MG63 (cell line): ENCODE results near the gene CFAP53. TPM values are rescaled to one million over a fixed set of nuclear protein-coding genes. Genes with fewer than 3 reads are reported as not detected.

ENCODE experiments used
- DNase-seq: peaks from one replicate; pipeline ENCODE4 v3.0.0-alpha.2; 2020
- H3K27me3 ChIP-seq: fragments of 250-450 bp; sonication (Bioruptor Pico); 2 replicates; pipeline ENCODE4 v1.5.1; 2020; ENCODE audit warnings: mild to moderate bottlenecking, moderate library complexity
- H3K36me3 ChIP-seq: fragments of 250-450 bp; sonication (Bioruptor Pico); 2 replicates; pipeline ENCODE4 v1.5.1; 2020; ENCODE audit warnings: mild to moderate bottlenecking, moderate library complexity
- H3K4me3 ChIP-seq: fragments of 250-450 bp; sonication (Bioruptor Pico); 2 replicates; pipeline ENCODE4 v1.5.1; 2020; ENCODE audit warnings: mild to moderate bottlenecking, moderate library complexity
- H3K9me3 ChIP-seq: fragments of 250-450 bp; sonication (Bioruptor Pico); 2 replicates; pipeline ENCODE4 v1.5.1; 2020; ENCODE audit warnings: mild to moderate bottlenecking, moderate library complexity
- total RNA-seq: library from RNA; depleted of rRNA; stranded (reverse); fragments of >200 nt; shearing (Covaris generic); gene quantifications from 2 replicates; pipeline ENCODE4 v1.2.3, GENCODE V29; 2014; ENCODE audit warnings: low replicate concordance; rRNA removed

CFAP53 gene
- total RNA-seq, 1 experiment from 2014 or later: not detected

- DNase-seq: no peak
- H3K27me3 ChIP-seq: peaks cover 14% of the 10 kb centered on the region
- no peaks in the 10 kb centered on the region for H3K9me3 ChIP-seq
- no peaks in the 10 kb centered on the region for H3K36me3 ChIP-seq
- no peak overlapping the region for H3K4me3 ChIP-seq
Measured at GRCh38 chr18:50192995-50193795, 73.1 kb downstream of the CFAP53 start.

- no peaks in the 10 kb centered on the region for H3K36me3 ChIP-seq
- H3K9me3 ChIP-seq: no peaks in the 10 kb centered on the region
- no peak for DNase-seq
- no peak overlapping the region for H3K4me3 ChIP-seq
- H3K27me3 ChIP-seq: peaks cover 14% of the 10 kb centered on the region
Measured at GRCh38 chr18:50190926-50191325, 75.4 kb downstream of the CFAP53 start.

GRCh38 chr18:50190236-50190635 is 76.1 kb downstream of the CFAP53 start:
- Histone ChIP-seq H3K36me3 (no peaks in the 10 kb centered on the region), H3K4me3 (no peak overlapping the region), H3K9me3 (no peaks in the 10 kb centered on the region), H3K27me3 (peaks cover 11% of the 10 kb centered on the region)
- DNase-seq: peak; percentile 37

DNA sequence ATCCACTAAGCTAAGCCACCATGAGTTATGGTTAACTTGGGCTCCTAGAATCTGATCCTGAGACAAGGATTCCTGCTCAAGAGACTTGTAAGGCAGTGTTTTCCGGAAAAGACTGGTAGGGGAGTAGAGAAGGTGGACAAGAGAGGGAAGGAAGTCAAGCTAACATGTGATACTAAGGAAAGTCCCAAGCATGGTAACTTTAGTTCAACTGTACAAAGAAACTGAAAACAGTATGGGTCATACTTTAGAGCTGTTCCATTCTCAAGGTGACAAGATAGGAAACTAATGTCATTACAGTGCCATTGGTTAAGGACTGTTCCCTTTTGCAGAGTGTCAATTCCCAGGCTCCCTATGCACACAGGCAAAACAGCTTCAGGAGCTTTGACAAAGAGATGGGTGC is 77.1 kb downstream of the CFAP53 start:
- Histone ChIP-seq H3K9me3 (no peaks in the 10 kb centered on the region), H3K27me3 (peaks cover 8% of the 10 kb centered on the region), H3K36me3 (no peaks in the 10 kb centered on the region), H3K4me3 (no peak overlapping the region)
- no peak for DNase-seq

- no peak for DNase-seq
- no peak overlapping the region for H3K4me3 ChIP-seq
- H3K27me3 ChIP-seq: peaks cover 3% of the 10 kb centered on the region; the same call in 1 of the 2 replicates
- H3K9me3 ChIP-seq: no peaks in the 10 kb centered on the region
- H3K36me3 ChIP-seq: no peaks in the 10 kb centered on the region
Measured at GRCh38 chr18:50188652-50189051, 77.6 kb downstream of the CFAP53 start.

GRCh38 chr18:50187659-50188058 is 78.6 kb downstream of the CFAP53 start:
- H3K4me3 ChIP-seq: no peak overlapping the region

DNA sequence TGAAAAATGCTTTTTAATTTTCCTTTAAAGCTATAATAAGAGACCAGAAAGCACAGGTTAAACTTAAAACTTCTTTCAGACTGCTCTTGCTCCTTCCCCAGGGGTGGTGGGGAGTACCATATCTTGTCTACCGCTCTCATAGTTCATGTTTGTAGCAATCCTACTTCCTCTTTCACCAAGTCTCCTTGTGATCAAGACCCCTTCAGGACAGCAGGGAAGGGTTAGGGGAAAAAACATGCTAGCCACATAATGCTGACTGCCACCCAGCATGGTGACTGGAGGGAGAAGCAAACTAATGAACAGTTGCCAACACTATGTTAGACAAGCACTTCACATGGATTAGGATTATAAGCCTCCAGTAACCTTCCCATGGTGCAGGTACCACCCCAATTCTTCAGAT is 79.9 kb downstream of the CFAP53 start:
- Histone ChIP-seq H3K4me3 (no peak overlapping the region), H3K27me3 (no peaks in the 10 kb centered on the region), H3K36me3 (no peaks in the 10 kb centered on the region), H3K9me3 (no peaks in the 10 kb centered on the region)
- no peak for DNase-seq

More at GRCh38 chr18:50187659-50188058, 78.6 kb downstream of the CFAP53 start:
- Histone ChIP-seq H3K36me3 (no peaks in the 10 kb centered on the region), H3K27me3 (no peaks in the 10 kb centered on the region), H3K9me3 (no peaks in the 10 kb centered on the region)
- no peak for DNase-seq

DNA sequence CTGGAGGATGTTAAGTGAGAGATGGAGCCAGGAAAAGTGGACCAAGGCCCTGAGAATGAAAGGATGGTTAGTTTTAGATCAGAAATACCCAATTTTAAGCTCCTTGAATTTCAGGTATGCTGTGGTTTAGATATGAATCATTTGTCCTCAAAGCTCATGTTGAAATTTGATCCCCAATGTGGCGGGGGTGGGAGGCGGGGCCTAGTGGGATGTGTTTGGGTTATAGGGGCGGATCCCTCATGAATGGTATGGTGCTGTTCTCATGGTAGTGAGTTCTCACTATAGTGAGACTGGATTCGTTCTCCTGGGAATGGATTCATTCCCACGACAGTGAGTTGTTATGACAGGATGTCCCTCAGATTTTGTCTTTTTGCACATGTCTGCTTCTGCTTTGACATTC is 82.7 kb downstream of the CFAP53 start:
- no peak for DNase-seq
- Histone ChIP-seq H3K27me3 (no peaks in the 10 kb centered on the region), H3K4me3 (no peak overlapping the region), H3K36me3 (no peaks in the 10 kb centered on the region), H3K9me3 (no peaks in the 10 kb centered on the region)

DNA sequence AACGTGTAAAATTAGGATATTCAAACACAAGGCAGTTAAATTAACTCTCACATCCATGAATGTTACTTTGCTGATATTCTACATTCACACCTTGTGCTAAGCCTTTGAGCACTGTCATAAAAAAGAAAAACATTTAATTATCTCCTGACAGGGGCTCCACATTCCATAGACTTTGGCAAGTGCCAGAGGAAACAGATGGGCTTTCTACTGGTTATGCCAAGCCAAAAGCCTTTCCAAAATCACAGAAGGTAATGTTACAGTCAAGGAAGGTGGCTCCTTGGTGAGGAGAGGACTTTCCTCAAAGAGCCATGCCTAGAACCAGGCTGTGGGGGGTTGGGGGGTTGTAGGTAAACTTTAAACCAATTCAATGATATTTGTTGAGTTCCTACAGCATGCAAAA is 83.8 kb downstream of the CFAP53 start:
- no peaks in the 10 kb centered on the region for H3K9me3 ChIP-seq
- H3K27me3 ChIP-seq: no peaks in the 10 kb centered on the region
- no peaks in the 10 kb centered on the region for H3K36me3 ChIP-seq
- no peak overlapping the region for H3K4me3 ChIP-seq
- DNase-seq: no peak

GRCh38 chr18:50181590-50181989 is 84.7 kb downstream of the CFAP53 start:
- H3K36me3 ChIP-seq: no peaks in the 10 kb centered on the region
- no peaks in the 10 kb centered on the region for H3K27me3 ChIP-seq
- no peaks in the 10 kb centered on the region for H3K9me3 ChIP-seq
- no peak for DNase-seq
- H3K4me3 ChIP-seq: no peak overlapping the region

DNA sequence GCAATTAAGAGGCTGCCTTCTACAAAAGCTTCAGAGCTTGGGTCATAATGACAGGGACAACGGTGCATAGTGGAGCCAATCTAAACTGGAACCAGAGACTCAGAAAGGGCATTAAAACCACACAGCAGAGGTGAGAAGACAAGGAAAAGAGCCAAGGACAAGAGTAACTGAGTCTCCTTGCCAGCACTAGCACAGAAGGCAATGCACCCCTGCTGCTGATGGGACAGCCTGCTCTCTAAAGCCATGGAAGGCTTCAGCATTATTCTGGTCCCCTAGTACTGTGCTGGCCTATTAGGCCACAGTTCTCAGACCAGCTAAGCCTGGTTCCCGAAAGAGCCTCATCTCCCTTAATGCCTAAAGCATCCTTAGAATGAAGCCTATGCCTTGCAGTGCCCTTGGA is 86.8 kb downstream of the CFAP53 start:
- H3K27me3 ChIP-seq: no peaks in the 10 kb centered on the region
- H3K4me3 ChIP-seq: no peak overlapping the region
- no peak for DNase-seq
- H3K36me3 ChIP-seq: no peaks in the 10 kb centered on the region
- no peaks in the 10 kb centered on the region for H3K9me3 ChIP-seq

- H3K9me3 ChIP-seq: no peaks in the 10 kb centered on the region
- no peak overlapping the region for H3K4me3 ChIP-seq
- H3K27me3 ChIP-seq: no peaks in the 10 kb centered on the region
- H3K36me3 ChIP-seq: no peaks in the 10 kb centered on the region
- DNase-seq: no peak
Measured at GRCh38 chr18:50177294-50177992, 88.9 kb downstream of the CFAP53 start.

Other genes with a start within 250 kb of the CFAP53 start
- 8.8 and 31.6 TPM in 2 replicates for gene MYO5B, start 71.3 kb downstream of the CFAP53 start, total RNA-seq
- 28.2 and 34.4 TPM in 2 replicates for gene MBD1, start 15.0 kb upstream of the CFAP53 start, total RNA-seq
- 39.0 and 59.3 TPM in 2 replicates for gene CXXC1, start 21.2 kb upstream of the CFAP53 start, total RNA-seq
- 33.2 and 42.0 TPM in 2 replicates for gene SKA1, start 108.6 kb upstream of the CFAP53 start, total RNA-seq